Cardiac muscle cell (in vitro differentiated cells and primary cell): ENCODE measurements around the gene BBS9. TPM values are rescaled to one million over a fixed set of nuclear protein-coding genes. Genes with fewer than 3 reads are reported as not detected.

Source experiments
- DNase-seq, 2 donors: peaks; one replicate each; pipeline versions ENCODE4 v3.0.0 to v3.0.0-alpha.2; 2010 to 2017; ENCODE audit warnings: low read depth in 1 of 2, low spot score in 1 of 2
- H3K27ac ChIP-seq: fragments of 200-600 bp; sonication (generic); 2 replicates; pipeline ENCODE4 v1.5.1; 2016
- H3K27me3 ChIP-seq: fragments of 200-600 bp; sonication (generic); 2 replicates; pipeline ENCODE4 v1.6.0; 2016; ENCODE audit warnings: control low read depth
- H3K36me3 ChIP-seq: fragments of 200-600 bp; sonication (generic); 2 replicates; pipeline ENCODE4 v1.5.1; 2016; ENCODE audit warnings: control low read depth
- H3K4me1 ChIP-seq: fragments of 200-600 bp; sonication (generic); 2 replicates; pipeline ENCODE4 v1.8.1; 2017; ENCODE audit warnings: low read depth, mild to moderate bottlenecking, mixed run types
- H3K4me3 ChIP-seq: fragments of 200-600 bp; sonication (generic); 2 replicates; pipeline ENCODE4 v1.5.1; 2016; ENCODE audit warnings: mild to moderate bottlenecking
- H3K9me3 ChIP-seq: fragments of 200-600 bp; sonication (generic); 2 replicates; pipeline ENCODE4 v1.5.1; 2017; ENCODE audit warnings: low read depth, mild to moderate bottlenecking, control low read depth
- CTCF ChIP-seq: IDR thresholded peaks from 2 replicates; pipeline ENCODE4 v1.5.1; 2012; ENCODE audit warnings: low read depth, mild to moderate bottlenecking, low read length
- polyA plus RNA-seq: library from polyadenylated mRNA; unstranded; fragments of >200 nt; fragmentation: Nextera tagmentation; extraction: Ambion mirVana; gene quantifications from 2 replicates; pipeline ENCODE4 v1.2.1, GENCODE V29; 2016
- total RNA-seq: library from RNA; depleted of rRNA; stranded (reverse); fragments of >200 nt; gene quantifications from 2 replicates; pipeline ENCODE4 v1.2.3, GENCODE V29; 2016

Gene BBS9
- total and polyA plus RNA-seq, 2 experiments from 2014 or later: 9.8 to 13.2 TPM

DNA sequence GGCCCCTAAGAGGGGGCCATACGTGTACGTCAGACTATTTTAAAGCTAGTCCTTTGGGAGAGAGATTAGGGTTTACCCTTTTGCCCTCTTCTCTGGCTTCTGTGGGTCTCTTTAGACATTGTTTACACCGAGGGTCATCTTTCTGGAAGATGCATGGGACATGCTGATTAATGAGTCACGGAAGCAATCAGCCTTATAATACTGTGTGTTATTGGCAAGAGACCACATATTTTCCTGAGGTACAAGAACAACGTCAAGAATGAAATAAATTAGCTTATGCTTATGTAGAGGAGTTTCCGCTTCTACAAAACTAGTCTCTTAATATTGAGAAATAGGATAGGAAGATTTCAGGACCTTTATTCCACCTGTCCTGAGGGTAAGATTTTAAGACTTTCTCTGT is 327.7 kb downstream of the BBS9 start:
- no peak for DNase-seq
- Histone ChIP-seq H3K4me1 (peaks cover 8% of the 10 kb centered on the region), H3K27me3 (no peaks in the 10 kb centered on the region), H3K4me3 (no peak overlapping the region), H3K27ac (no peak overlapping the region), H3K9me3 (no peaks in the 10 kb centered on the region), H3K36me3 (no peaks in the 10 kb centered on the region)
- no peak for TF ChIP-seq CTCF

DNA sequence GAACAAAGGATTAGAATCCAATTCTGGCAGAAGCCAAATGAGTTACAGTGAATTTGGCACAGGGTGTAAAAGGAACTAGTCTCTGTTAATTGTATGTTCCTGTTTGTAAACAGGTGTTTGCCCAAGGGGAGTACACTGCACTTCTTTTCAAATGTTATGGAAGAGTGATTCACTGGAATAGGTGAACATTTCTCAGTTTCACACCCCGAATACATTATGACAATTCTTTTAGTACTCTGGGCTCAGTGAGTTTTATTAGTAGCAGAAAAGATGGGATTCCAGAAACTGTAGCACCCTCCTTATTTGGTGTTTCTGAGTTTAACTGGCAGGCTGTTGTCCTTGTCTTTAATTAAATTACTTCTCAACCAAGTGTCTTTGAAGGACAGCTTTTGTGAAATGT is 329.2 kb downstream of the BBS9 start:
- DNase-seq: no peak
- no peak overlapping the region for H3K4me3 ChIP-seq
- H3K4me1 ChIP-seq: peaks cover 8% of the 10 kb centered on the region
- no peak for TF ChIP-seq CTCF
- H3K36me3 ChIP-seq: no peaks in the 10 kb centered on the region
- H3K27ac ChIP-seq: no peak overlapping the region
- no peaks in the 10 kb centered on the region for H3K9me3 ChIP-seq
- no peaks in the 10 kb centered on the region for H3K27me3 ChIP-seq

DNA sequence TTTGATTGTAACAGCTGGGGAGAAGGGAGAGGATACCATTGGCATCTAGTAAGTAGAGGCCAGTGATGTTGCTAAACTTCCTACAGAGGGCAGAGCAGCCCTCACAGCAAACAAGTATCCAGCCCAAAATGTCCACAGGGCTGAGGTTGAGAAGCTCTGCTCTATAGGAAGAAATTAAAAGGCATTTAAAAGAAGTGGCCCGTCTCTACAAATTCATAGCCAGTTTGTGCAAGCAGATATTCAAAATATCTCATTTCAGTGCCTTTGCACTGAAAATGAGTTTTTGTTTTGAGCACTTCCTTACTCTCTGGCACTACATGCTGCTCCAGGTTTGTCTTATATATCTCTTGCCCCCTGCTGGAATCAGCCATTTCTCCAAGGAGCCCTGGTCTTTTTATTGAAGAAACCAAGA is 330.0 kb downstream of the BBS9 start:
- Histone ChIP-seq H3K4me3 (no peak overlapping the region), H3K27ac (no peak overlapping the region), H3K36me3 (no peaks in the 10 kb centered on the region), H3K27me3 (no peaks in the 10 kb centered on the region), H3K4me1 (peaks cover 8% of the 10 kb centered on the region), H3K9me3 (no peaks in the 10 kb centered on the region)
- TF ChIP-seq CTCF: peak; percentile 71
- peak; percentile 69 to 80 for DNase-seq

- H3K27me3 ChIP-seq: no peaks in the 10 kb centered on the region
- no peaks in the 10 kb centered on the region for H3K36me3 ChIP-seq
- DNase-seq: no peak
- no peak overlapping the region for H3K4me3 ChIP-seq
- H3K27ac ChIP-seq: peak overlapping the region; percentile 28
- peaks cover 4% of the 10 kb centered on the region for H3K4me1 ChIP-seq
- H3K9me3 ChIP-seq: no peaks in the 10 kb centered on the region
- TF ChIP-seq CTCF: no peak
Measured at GRCh38 chr7:33463131-33463530, 333.8 kb downstream of the BBS9 start.

- no peaks in the 10 kb centered on the region for H3K36me3 ChIP-seq
- H3K27me3 ChIP-seq: no peaks in the 10 kb centered on the region
- no peak overlapping the region for H3K4me3 ChIP-seq
- no peaks in the 10 kb centered on the region for H3K9me3 ChIP-seq
- H3K4me1 ChIP-seq: no peaks in the 10 kb centered on the region
- no peak for DNase-seq
- no peak overlapping the region for H3K27ac ChIP-seq
- TF ChIP-seq CTCF: no peak
Measured at GRCh38 chr7:33466203-33466602, 336.8 kb downstream of the BBS9 start.
